Neuron (in vitro differentiated cells): ENCODE measurements around the gene HHAT.

ENCODE experiments used
- H2AFZ ChIP-seq: one replicate; pipeline ENCODE4 v1.6.1; 2013; ENCODE audit warnings: low read depth, mild to moderate bottlenecking, inconsistent platforms, low read length, moderate library complexity
- H3K27me3 ChIP-seq: one replicate; pipeline ENCODE4 v1.6.1; 2013; ENCODE audit warnings: low read length; ENCODE audit not compliant: insufficient read depth
- H3K36me3 ChIP-seq: one replicate; pipeline ENCODE4 v1.6.1; 2013; ENCODE audit warnings: low read length; ENCODE audit not compliant: insufficient read depth
- H3K4me1 ChIP-seq: one replicate; pipeline ENCODE4 v1.6.1; 2013; ENCODE audit warnings: low read length; ENCODE audit not compliant: insufficient read depth
- H3K4me3 ChIP-seq: 2 replicates; pipeline ENCODE4 v1.5.1; 2013; ENCODE audit warnings: mild to moderate bottlenecking, low read length, moderate library complexity
- H3K9me3 ChIP-seq: one replicate; pipeline ENCODE4 v1.6.1; 2013; ENCODE audit warnings: low read length

Gene HHAT

DNA sequence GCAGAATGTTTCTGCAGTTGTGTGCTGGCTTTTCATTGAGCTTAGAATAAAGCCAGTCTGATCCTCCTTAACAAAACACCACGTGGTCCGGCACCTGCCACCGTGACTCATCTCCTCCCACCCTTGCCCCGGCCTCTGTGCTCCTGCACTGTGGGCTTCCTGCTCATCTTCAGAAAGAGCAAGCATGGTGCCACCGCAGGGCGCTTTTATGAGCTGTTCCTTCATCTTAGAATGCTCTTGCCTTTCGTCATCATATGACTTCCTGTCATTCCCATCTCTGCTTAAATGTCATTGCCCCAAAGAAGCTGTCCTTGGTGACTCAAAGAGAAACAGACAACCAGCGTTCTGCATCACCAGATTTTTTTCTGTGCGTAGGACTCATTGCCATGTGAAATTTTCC lies 117.8 kb downstream of the HHAT start:
- Histone ChIP-seq H3K9me3 (no peaks in the 10 kb centered on the region), H3K4me3 (peak overlapping the region; percentile 12), H3K36me3 (no peaks in the 10 kb centered on the region), H3K27me3 (no peaks in the 10 kb centered on the region), H2AFZ (no peak overlapping the region), H3K4me1 (peaks cover 21% of the 10 kb centered on the region)

GRCh38 chr1:210447456-210448057 lies 118.9 kb downstream of the HHAT start:
- Histone ChIP-seq H2AFZ (no peak overlapping the region), H3K4me3 (no peak overlapping the region), H3K36me3 (no peaks in the 10 kb centered on the region), H3K4me1 (peaks cover 21% of the 10 kb centered on the region), H3K27me3 (no peaks in the 10 kb centered on the region), H3K9me3 (no peaks in the 10 kb centered on the region)

GRCh38 chr1:210448297-210448892 lies 119.7 kb downstream of the HHAT start:
- Histone ChIP-seq H2AFZ (no peak overlapping the region), H3K4me3 (no peak overlapping the region), H3K9me3 (no peaks in the 10 kb centered on the region), H3K27me3 (no peaks in the 10 kb centered on the region), H3K4me1 (peaks cover 21% of the 10 kb centered on the region), H3K36me3 (no peaks in the 10 kb centered on the region)

DNA sequence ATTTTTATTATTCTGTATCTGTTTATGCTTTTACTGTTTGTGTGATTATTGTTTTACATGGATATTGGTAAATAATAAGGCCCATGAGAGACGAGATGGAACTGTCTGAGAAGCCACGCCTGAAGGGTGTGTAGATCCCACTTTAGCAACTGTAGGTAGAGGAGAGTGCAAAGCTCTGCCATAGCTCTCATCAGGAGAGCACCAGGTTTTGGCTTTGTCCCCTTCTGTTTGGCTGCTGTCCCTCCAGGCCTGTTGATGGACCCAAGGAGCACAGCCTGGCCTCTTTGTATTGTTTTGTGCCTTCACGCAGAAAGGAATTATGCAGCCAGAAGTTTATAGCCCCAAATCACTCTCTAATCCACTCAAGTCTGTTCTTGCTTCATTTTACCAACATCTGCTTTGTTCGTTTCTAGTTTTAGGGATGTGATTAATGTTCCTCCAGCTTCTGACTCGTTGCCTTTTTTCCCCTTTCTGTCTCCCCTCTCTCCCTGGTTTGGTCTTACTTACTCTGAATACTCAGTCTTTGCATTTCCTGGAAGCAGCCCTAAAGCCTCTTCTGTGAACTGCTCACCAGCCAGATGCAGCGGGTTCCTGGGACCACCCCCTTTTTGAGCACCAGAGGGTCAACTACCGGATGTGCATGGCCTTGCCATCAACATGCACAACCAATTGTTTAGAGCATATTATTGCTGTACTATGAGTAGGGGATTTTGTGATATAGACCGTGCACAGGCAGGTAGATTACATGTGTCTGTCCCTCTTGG lies 127.3 kb downstream of the HHAT start:
- no peaks in the 10 kb centered on the region for H3K36me3 ChIP-seq
- H3K4me1 ChIP-seq = peaks cover 6% of the 10 kb centered on the region
- H3K27me3 ChIP-seq = no peaks in the 10 kb centered on the region
- H3K9me3 ChIP-seq = no peaks in the 10 kb centered on the region
- no peak overlapping the region for H2AFZ ChIP-seq
- H3K4me3 ChIP-seq = no peak overlapping the region

DNA sequence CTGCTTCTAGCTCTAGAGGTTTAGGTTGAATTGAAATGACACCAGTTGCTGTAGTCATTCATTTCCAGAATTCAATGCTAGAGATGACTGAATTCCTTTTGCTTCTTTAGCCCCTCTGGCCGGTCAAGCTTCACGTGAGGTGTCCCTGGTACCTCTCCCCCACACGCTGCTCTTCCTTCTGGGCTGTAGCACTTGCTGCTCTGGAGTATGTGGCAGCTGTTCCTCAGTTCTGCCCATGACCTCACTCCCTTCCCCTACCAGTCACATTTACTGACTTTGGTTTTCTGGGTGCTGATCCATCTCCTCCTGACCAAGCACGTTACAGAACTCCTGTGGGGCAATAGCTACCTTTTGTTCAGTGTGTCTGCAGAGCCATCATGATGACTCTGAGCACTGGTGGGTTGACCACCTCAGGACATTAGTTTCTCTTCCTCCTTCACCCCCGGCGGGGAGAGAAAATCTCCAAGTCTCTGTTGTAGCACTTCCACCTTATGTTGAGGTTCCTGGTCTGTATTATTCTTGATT lies 128.1 kb downstream of the HHAT start:
- Histone ChIP-seq H3K4me3 (no peak overlapping the region), H2AFZ (no peak overlapping the region), H3K9me3 (no peaks in the 10 kb centered on the region), H3K4me1 (peaks cover 6% of the 10 kb centered on the region), H3K27me3 (no peaks in the 10 kb centered on the region), H3K36me3 (no peaks in the 10 kb centered on the region)

- H3K36me3 ChIP-seq = no peaks in the 10 kb centered on the region
- no peak overlapping the region for H3K4me3 ChIP-seq
- H3K9me3 ChIP-seq = no peaks in the 10 kb centered on the region
- peaks cover 6% of the 10 kb centered on the region for H3K4me1 ChIP-seq
- H3K27me3 ChIP-seq = no peaks in the 10 kb centered on the region
- no peak overlapping the region for H2AFZ ChIP-seq
These were observed 128.9 kb downstream of the HHAT start for GRCh38 chr1:210457568-210457967.

GRCh38 chr1:210464519-210465039 lies 135.9 kb downstream of the HHAT start:
- H3K36me3 ChIP-seq = no peaks in the 10 kb centered on the region
- H3K27me3 ChIP-seq = no peaks in the 10 kb centered on the region
- H3K4me1 ChIP-seq = peaks cover 15% of the 10 kb centered on the region
- H3K9me3 ChIP-seq = no peaks in the 10 kb centered on the region
- no peak overlapping the region for H3K4me3 ChIP-seq
- H2AFZ ChIP-seq = no peak overlapping the region

- Histone ChIP-seq H3K4me1 (peaks cover 15% of the 10 kb centered on the region), H2AFZ (no peak overlapping the region), H3K9me3 (no peaks in the 10 kb centered on the region), H3K27me3 (no peaks in the 10 kb centered on the region), H3K36me3 (no peaks in the 10 kb centered on the region), H3K4me3 (no peak overlapping the region)
These were observed 136.4 kb downstream of the HHAT start for GRCh38 chr1:210465150-210465549.

- Histone ChIP-seq H3K4me3 (no peak overlapping the region), H3K36me3 (no peaks in the 10 kb centered on the region), H3K27me3 (no peaks in the 10 kb centered on the region), H3K4me1 (peaks cover 15% of the 10 kb centered on the region), H3K9me3 (no peaks in the 10 kb centered on the region), H2AFZ (no peak overlapping the region)
These were observed 138.8 kb downstream of the HHAT start for GRCh38 chr1:210467440-210468043.

DNA sequence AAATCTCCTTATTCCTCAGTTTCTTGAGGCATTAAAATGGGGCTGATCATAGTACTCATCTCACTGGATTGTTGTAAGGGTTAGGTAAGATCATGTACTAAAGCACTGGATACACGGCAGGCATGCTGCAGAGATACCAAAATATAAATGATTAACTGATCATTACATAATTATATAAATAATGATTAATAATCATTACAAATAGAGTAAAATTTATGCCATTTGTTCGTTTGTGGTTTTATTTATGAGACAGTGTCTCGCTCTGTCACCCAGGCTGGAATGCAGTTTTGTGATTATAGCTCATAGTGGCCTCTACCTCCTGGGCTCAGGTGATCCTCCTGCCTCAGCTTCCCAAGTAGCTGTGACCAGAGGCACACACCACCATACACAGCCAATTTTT lies 140.7 kb downstream of the HHAT start:
- no peaks in the 10 kb centered on the region for H3K27me3 ChIP-seq
- no peaks in the 10 kb centered on the region for H3K36me3 ChIP-seq
- H3K9me3 ChIP-seq = no peaks in the 10 kb centered on the region
- H3K4me3 ChIP-seq = no peak overlapping the region
- no peak overlapping the region for H2AFZ ChIP-seq
- peaks cover 15% of the 10 kb centered on the region for H3K4me1 ChIP-seq

- no peaks in the 10 kb centered on the region for H3K36me3 ChIP-seq
- no peaks in the 10 kb centered on the region for H3K9me3 ChIP-seq
- H3K4me1 ChIP-seq = no peaks in the 10 kb centered on the region
- no peaks in the 10 kb centered on the region for H3K27me3 ChIP-seq
- H3K4me3 ChIP-seq = no peak overlapping the region
- no peak overlapping the region for H2AFZ ChIP-seq
These were observed 146.6 kb downstream of the HHAT start for GRCh38 chr1:210475321-210475720.

- Histone ChIP-seq H2AFZ (no peak overlapping the region), H3K4me3 (no peak overlapping the region), H3K36me3 (no peaks in the 10 kb centered on the region), H3K9me3 (no peaks in the 10 kb centered on the region), H3K4me1 (no peaks in the 10 kb centered on the region), H3K27me3 (no peaks in the 10 kb centered on the region)
These were observed 147.1 kb downstream of the HHAT start for GRCh38 chr1:210475806-210476205.

DNA sequence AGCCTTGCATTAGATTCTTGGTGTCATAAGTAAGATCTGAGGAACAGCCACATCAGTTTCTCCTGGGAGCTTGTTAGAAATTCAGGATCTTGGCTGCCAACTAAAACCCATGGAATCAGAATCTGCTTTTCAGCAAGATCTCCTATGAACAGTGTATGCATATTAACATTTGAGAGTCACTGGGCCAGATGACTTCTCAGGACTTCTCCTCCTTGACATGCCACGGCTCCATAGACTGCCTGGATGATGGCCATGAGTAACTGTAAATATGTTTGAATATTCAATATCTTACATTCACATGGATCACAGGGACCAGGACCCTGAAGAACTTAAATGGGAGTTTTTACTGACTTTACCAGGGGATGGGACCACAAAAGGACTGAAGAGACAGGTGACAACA lies 148.0 kb downstream of the HHAT start:
- Histone ChIP-seq H3K4me1 (no peaks in the 10 kb centered on the region), H3K36me3 (no peaks in the 10 kb centered on the region), H3K9me3 (no peaks in the 10 kb centered on the region), H3K4me3 (no peak overlapping the region), H3K27me3 (no peaks in the 10 kb centered on the region), H2AFZ (no peak overlapping the region)
